HL-60 (cell line): ENCODE results near the gene FAM107B.

Source experiments
- DNase-seq, 2 experiments: peaks; one replicate each; pipeline ENCODE4 v3.0.0-alpha.2; 2010 to 2020; ENCODE audit warnings: low read depth in 1 of 2, low spot score in 1 of 2
- H3K27ac ChIP-seq: fragments of 250-450 bp; sonication (Bioruptor Pico); replicated peaks from 2 replicates; pipeline ENCODE4 v1.5.1; 2020; ENCODE audit warnings: mild to moderate bottlenecking, moderate library complexity
- H3K27me3 ChIP-seq: fragments of 250-450 bp; sonication (Bioruptor Pico); 2 replicates; pipeline ENCODE4 v1.5.1; 2021; ENCODE audit warnings: mild to moderate bottlenecking, moderate library complexity; ENCODE audit not compliant: insufficient read depth, poor library complexity, severe bottlenecking
- H3K4me3 ChIP-seq: replicated peaks from 2 replicates; pipeline ENCODE4 v1.5.1; 2011; ENCODE audit warnings: mild to moderate bottlenecking, control low read depth, low read length; ENCODE audit not compliant: insufficient read depth
- GABPA ChIP-seq: IDR thresholded peaks from 2 replicates; pipeline ENCODE4 v1.6.1; 2012; ENCODE audit warnings: low read depth
- POLR2AphosphoS5 ChIP-seq: IDR thresholded peaks from 2 replicates; pipeline ENCODE4 v1.6.1; 2012; ENCODE audit warnings: low read depth
- SPI1 ChIP-seq: IDR thresholded peaks from 2 replicates; pipeline ENCODE4 v1.6.1; 2012; ENCODE audit warnings: low read depth, mild to moderate bottlenecking, borderline replicate concordance
- TF ChIP-seq, protein P1 (sequence below): IDR thresholded peaks from 2 replicates; pipeline ENCODE4 v1.6.1; 2012; ENCODE audit warnings: low read depth; ENCODE audit not compliant: insufficient replicate concordance
- TF ChIP-seq, protein P2 (sequence below): IDR thresholded peaks from one replicate; pipeline ENCODE4 v1.5.1; 2011; ENCODE audit warnings: low read length, control low read depth, inconsistent platforms; ENCODE audit not compliant: insufficient read depth

The FAM107B gene

DNA sequence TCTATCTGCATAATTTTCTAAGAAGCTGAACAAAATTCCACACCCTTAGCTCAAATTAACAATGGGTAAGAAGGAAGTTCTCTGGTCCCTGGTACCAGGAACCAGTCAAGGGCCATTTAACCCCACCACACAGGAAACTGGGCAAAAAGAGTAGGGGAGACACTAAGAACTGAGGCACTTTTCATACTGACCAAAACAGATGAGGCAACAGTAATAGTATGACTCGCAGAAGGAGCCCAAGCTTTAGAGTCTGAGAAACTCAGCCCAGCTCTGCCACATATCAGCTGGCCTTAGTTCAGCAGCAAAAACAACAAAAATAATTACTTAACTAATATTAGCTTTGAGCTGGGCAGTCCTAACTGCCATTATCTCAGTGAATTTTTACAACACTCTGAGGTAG, 221.2 kb downstream of the FAM107B start:
- Histone ChIP-seq H3K27me3 (no peaks in the 10 kb centered on the region), H3K27ac (peak overlapping the region; percentile 71), H3K4me3 (no peak overlapping the region)
- no peak for DNase-seq
- TF ChIP-seq, protein P1, sequence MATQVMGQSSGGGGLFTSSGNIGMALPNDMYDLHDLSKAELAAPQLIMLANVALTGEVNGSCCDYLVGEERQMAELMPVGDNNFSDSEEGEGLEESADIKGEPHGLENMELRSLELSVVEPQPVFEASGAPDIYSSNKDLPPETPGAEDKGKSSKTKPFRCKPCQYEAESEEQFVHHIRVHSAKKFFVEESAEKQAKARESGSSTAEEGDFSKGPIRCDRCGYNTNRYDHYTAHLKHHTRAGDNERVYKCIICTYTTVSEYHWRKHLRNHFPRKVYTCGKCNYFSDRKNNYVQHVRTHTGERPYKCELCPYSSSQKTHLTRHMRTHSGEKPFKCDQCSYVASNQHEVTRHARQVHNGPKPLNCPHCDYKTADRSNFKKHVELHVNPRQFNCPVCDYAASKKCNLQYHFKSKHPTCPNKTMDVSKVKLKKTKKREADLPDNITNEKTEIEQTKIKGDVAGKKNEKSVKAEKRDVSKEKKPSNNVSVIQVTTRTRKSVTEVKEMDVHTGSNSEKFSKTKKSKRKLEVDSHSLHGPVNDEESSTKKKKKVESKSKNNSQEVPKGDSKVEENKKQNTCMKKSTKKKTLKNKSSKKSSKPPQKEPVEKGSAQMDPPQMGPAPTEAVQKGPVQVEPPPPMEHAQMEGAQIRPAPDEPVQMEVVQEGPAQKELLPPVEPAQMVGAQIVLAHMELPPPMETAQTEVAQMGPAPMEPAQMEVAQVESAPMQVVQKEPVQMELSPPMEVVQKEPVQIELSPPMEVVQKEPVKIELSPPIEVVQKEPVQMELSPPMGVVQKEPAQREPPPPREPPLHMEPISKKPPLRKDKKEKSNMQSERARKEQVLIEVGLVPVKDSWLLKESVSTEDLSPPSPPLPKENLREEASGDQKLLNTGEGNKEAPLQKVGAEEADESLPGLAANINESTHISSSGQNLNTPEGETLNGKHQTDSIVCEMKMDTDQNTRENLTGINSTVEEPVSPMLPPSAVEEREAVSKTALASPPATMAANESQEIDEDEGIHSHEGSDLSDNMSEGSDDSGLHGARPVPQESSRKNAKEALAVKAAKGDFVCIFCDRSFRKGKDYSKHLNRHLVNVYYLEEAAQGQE, result no peak
- TF ChIP-seq GABPA (no peak), SPI1 (no peak), POLR2AphosphoS5 (no peak)
- TF ChIP-seq, protein P2, sequence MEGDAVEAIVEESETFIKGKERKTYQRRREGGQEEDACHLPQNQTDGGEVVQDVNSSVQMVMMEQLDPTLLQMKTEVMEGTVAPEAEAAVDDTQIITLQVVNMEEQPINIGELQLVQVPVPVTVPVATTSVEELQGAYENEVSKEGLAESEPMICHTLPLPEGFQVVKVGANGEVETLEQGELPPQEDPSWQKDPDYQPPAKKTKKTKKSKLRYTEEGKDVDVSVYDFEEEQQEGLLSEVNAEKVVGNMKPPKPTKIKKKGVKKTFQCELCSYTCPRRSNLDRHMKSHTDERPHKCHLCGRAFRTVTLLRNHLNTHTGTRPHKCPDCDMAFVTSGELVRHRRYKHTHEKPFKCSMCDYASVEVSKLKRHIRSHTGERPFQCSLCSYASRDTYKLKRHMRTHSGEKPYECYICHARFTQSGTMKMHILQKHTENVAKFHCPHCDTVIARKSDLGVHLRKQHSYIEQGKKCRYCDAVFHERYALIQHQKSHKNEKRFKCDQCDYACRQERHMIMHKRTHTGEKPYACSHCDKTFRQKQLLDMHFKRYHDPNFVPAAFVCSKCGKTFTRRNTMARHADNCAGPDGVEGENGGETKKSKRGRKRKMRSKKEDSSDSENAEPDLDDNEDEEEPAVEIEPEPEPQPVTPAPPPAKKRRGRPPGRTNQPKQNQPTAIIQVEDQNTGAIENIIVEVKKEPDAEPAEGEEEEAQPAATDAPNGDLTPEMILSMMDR, result no peak

DNA sequence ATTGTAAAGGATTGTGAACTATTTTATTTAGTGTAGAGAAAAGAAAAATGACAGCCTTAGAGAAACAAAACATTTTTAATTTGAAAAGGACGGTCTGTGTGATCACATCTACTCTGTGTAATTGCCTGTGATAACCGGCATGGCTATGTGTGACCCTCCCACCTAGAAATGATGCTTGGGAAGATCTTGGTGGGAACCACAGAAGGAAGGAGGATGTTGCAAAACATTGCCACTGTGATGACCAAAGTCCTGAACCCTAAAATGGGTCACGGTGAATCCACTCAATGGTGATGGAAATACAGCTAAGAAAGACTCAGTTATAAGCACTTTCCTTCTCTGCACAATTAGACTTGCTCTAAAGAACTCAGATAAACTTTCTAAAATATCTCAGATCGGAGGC, 222.7 kb downstream of the FAM107B start:
- no peak for DNase-seq
- H3K27me3 ChIP-seq, result no peaks in the 10 kb centered on the region
- no peak for TF ChIP-seq SPI1
- no peak overlapping the region; the same call in 1 of the 2 replicates for H3K27ac ChIP-seq
- H3K4me3 ChIP-seq, result no peak overlapping the region

DNA sequence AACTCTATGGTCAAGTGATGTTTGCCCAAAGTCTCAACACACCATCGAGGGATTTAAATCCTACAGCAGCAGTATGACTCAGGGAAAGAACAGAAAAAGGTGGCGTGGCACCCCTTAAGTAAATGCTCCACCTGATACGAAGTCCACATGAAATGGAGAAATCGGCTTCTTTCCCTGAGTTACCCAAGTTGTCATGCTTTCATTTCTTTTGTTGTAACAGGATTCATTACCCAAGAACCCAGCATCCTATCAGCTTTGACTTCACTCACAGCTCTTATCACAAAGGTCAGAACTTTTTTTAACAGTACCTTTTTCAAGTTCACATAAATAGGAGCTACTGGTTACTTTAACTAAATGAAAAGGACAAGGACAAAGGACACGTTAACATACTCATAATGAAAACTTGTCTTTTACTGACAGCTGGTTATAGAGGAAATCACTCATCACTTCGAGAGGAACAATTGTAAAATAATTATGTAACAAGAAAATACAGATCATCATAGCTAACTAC, 224.2 kb downstream of the FAM107B start:
- no peak for DNase-seq
- TF ChIP-seq, protein P1, result no peak
- TF ChIP-seq, protein P2, result no peak
- TF ChIP-seq GABPA (no peak), SPI1 (no peak), POLR2AphosphoS5 (no peak)
- Histone ChIP-seq H3K27ac (peak overlapping the region; percentile 18; the same call in 1 of the 2 replicates), H3K4me3 (no peak overlapping the region), H3K27me3 (no peaks in the 10 kb centered on the region)

DNA sequence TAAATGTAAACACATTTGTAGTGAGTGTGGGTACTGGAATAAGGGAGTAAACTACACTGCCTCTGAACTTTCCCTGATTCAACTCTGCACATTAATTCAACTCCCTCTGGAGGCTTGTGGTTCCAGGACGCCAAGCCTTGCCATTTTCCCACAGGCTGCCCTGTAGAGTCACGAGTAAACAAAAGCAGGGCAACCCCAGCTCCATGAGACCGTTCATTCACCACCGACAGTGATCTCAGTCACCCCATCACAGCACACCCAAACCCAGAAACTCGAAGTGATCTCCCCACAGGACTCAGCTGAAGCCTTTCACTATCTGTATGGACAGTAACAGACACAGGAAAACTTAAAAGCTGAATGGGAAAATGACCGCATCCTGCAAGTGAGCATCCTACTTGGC, 225.2 kb downstream of the FAM107B start:
- TF ChIP-seq GABPA (no peak), POLR2AphosphoS5 (no peak), SPI1 (no peak)
- TF ChIP-seq, protein P1, result no peak
- TF ChIP-seq, protein P2, result no peak
- H3K27me3 ChIP-seq, result no peaks in the 10 kb centered on the region
- no peak for DNase-seq
- no peak overlapping the region for H3K4me3 ChIP-seq
- no peak overlapping the region for H3K27ac ChIP-seq
